ENCODE results near the gene LHX3.

DNA sequence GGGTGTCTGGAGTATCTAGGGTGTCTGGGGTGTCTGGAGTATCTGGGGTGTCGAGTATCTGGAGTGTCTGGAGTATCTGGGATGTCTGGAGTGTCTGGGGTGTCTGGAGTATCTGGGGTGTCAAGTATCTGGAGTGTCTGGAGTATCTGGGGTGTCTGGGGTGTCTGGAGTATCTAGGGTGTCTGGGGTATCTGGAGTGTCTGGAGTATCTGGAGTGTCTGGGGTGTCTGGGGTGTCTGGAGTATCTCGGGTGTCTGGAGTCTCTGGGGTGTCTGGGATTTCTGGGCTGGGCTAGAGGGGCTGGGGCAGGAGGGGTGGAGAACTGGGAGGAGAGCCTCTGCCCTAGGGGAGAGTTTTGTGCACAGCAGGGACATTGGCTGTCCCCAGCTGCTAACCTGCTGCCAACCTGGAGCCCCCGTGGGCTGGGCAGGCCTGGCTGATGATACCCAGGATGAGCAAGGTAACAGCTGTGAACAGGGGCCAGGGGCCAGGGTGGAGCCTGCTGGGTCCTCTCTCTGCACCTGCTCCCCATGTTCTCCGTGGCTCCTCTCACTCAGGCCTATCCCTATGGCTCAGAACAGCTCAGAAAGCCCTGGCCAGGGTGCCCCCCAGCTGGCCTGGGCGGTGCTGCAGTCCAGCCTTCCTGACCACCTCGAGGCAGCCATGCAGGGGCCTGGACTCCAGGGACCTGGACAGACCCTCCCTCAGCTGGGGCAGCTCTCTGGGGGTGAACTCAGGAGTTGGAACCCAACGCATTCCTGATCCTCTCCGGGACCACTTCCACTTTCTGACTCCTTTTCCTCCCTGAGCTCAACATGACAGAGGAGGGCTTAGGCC is 29.9 kb downstream of the LHX3 start:
- no peak for TF ChIP-seq POLR2A (IDR thresholded peaks at IDR 0.05)
- TF ChIP-seq, protein P1, sequence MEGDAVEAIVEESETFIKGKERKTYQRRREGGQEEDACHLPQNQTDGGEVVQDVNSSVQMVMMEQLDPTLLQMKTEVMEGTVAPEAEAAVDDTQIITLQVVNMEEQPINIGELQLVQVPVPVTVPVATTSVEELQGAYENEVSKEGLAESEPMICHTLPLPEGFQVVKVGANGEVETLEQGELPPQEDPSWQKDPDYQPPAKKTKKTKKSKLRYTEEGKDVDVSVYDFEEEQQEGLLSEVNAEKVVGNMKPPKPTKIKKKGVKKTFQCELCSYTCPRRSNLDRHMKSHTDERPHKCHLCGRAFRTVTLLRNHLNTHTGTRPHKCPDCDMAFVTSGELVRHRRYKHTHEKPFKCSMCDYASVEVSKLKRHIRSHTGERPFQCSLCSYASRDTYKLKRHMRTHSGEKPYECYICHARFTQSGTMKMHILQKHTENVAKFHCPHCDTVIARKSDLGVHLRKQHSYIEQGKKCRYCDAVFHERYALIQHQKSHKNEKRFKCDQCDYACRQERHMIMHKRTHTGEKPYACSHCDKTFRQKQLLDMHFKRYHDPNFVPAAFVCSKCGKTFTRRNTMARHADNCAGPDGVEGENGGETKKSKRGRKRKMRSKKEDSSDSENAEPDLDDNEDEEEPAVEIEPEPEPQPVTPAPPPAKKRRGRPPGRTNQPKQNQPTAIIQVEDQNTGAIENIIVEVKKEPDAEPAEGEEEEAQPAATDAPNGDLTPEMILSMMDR (IDR thresholded peaks at IDR 0.05): no peak
